ENCODE measurements around the gene ARMC9. TPM values are rescaled to one million over a fixed set of nuclear protein-coding genes. Genes with fewer than 3 reads are reported as not detected.

ARMC9 gene
- total RNA-seq, 4 donors from 2014 or later = 11.5 to 59.5 (median 14.4) TPM

GRCh38 chr2:231361701-231362554 lies 163.5 kb downstream of the ARMC9 start:
- H3K36me3 ChIP-seq = no peaks in the 10 kb centered on the region
- TF ChIP-seq POLR2AphosphoS5 (IDR thresholded peaks at IDR 0.05) (no peak), POLR2A (IDR thresholded peaks at IDR 0.05) (no peak), EP300 (IDR thresholded peaks at IDR 0.05; ENCODE audit: low read depth) (no peak), CTCF (IDR thresholded peaks at IDR 0.05) (no peak)
- peak overlapping the region; percentile 12 to 29 (median 26) for H3K27ac ChIP-seq
- H3K27me3 ChIP-seq = no peaks in the 10 kb centered on the region
- intact Hi-C loops (cut with DNase I; ENCODE audit: low total_unique reads) (no loop called here), in situ Hi-C loops (cut with MboI; ENCODE audit: low pct_ligation_motif_present in 1 of 4, low pct_unique_long_range_greater_than_20kb in 1 of 4, low sequenced_read_pairs in 3 of 4) (no loop called here)
- 82 to 85% methylated on average over 5 to 12 of the region's 12 CpGs for WGBS, 2 donors (ENCODE audit: low coverage in 1 of 2)
- H3K4me1 ChIP-seq = peaks cover 0 to 14% (median 12%) of the 10 kb centered on the region in 4 donors
- DNase-seq = peak; percentile 10
- H3K4me3 ChIP-seq = no peak overlapping the region
- H3K9me3 ChIP-seq = no peaks in the 10 kb centered on the region

- DNase-seq = peak; percentile 7
- Histone ChIP-seq H3K4me1 (peaks cover 0 to 14% (median 12%) of the 10 kb centered on the region in 4 donors), H3K9me3 (no peaks in the 10 kb centered on the region), H3K4me3 (no peak overlapping the region), H3K36me3 (no peaks in the 10 kb centered on the region), H3K27me3 (no peaks in the 10 kb centered on the region), H3K27ac (peak overlapping the region in 3 of 4 donors; percentile 25 to 38 (median 29))
- no peak for TF ChIP-seq CTCF (IDR thresholded peaks at IDR 0.05)
- no peak for TF ChIP-seq POLR2A (IDR thresholded peaks at IDR 0.05)
- no peak for TF ChIP-seq EP300 (IDR thresholded peaks at IDR 0.05; ENCODE audit: low read depth)
- no peak for TF ChIP-seq POLR2AphosphoS5 (IDR thresholded peaks at IDR 0.05)
- 85 to 91% methylated on average over 4 to 9 of the region's 9 CpGs for WGBS, 2 donors (ENCODE audit: low coverage in 1 of 2)
- intact Hi-C loops (cut with DNase I; ENCODE audit: low total_unique reads) = no loop called here
- in situ Hi-C loops (cut with MboI; ENCODE audit: low pct_ligation_motif_present in 1 of 4, low pct_unique_long_range_greater_than_20kb in 1 of 4, low sequenced_read_pairs in 3 of 4) = no loop called here
Measured at GRCh38 chr2:231362555-231363184, 164.2 kb downstream of the ARMC9 start.

- intact Hi-C loops (cut with DNase I; ENCODE audit: low total_unique reads) = no loop called here
- WGBS, 2 donors (ENCODE audit: low coverage in 1 of 2) = 92 to 100% methylated on average over 1 to 5 of the region's 5 CpGs
- TF ChIP-seq CTCF (IDR thresholded peaks at IDR 0.05) (no peak), EP300 (IDR thresholded peaks at IDR 0.05; ENCODE audit: low read depth) (no peak), POLR2AphosphoS5 (IDR thresholded peaks at IDR 0.05) (no peak), POLR2A (IDR thresholded peaks at IDR 0.05) (no peak)
- Histone ChIP-seq H3K9me3 (no peaks in the 10 kb centered on the region), H3K36me3 (no peaks in the 10 kb centered on the region), H3K4me1 (peaks cover 0 to 14% (median 12%) of the 10 kb centered on the region in 4 donors), H3K27me3 (no peaks in the 10 kb centered on the region), H3K4me3 (no peak overlapping the region), H3K27ac (no peak overlapping the region)
- in situ Hi-C loops (cut with MboI; ENCODE audit: low pct_ligation_motif_present in 1 of 4, low pct_unique_long_range_greater_than_20kb in 1 of 4, low sequenced_read_pairs in 3 of 4) = no loop called here
- DNase-seq = peak; percentile 6
Measured at GRCh38 chr2:231364061-231364460, 165.6 kb downstream of the ARMC9 start.
